Ramos (cell line): ENCODE measurements around the gene POLDIP2.

Source experiments
- in situ Hi-C: fragments of 300-500 bp; cut with MboI; formaldehyde crosslinking; loops from one replicate; pipeline ENCODE4 v1.14.3; 2022; ENCODE audit warnings: low sequenced_read_pairs; ENCODE audit not compliant: unreplicated experiment

Gene POLDIP2

DNA sequence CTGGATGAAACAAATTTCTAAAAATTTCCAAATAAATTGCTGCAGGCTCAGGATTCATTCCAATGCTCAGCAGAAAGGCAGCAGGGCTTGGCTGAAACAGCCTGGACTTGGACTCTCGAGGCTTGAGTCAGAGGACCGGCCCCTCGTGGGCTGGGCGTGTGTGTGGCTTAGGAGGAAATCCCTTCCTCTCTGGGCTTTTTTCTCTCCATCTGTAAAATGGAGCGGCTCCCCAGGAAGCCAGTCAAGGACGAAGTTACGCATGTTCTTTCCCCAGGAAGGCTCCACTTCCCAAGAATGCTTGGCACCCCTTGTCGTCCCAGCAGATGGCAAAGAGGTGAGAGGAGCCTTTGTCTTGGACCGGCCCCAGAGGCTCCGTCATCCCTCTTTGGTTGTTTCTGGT lies 35.2 kb upstream of the POLDIP2 start:
- in situ Hi-C loops, result loop anchor here (25.0 kb wide), 1 partner anchor 480 kb away; no protein-coding TSS in a partner anchor

DNA sequence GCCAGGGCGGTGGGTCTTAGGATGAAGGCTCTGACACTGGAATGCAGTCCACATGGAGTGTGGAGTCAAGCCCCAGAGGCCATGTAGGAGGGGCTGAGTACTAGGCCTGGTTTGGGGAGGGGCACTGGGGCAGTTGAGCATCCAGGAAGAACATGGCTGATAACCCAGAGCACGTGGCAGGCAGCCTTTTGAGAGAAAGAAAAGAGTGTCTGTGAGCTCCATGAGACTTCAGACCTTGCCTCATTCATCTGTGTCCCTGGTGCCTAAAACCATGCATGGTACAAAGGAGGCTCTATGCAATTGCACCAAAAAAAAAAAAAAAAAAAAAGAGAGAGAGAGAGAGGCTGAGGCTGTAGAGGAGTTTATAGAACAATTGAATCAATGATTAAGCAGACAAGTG lies 34.1 kb upstream of the POLDIP2 start:
- in situ Hi-C loops, result loop anchor here (25.0 kb wide), 1 partner anchor 479 kb away; no protein-coding TSS in a partner anchor

GRCh38 chr17:28390984-28391383 lies 33.7 kb upstream of the POLDIP2 start:
- in situ Hi-C loops, result loop anchor here (25.0 kb wide), 1 partner anchor 479 kb away; no protein-coding TSS in a partner anchor

DNA sequence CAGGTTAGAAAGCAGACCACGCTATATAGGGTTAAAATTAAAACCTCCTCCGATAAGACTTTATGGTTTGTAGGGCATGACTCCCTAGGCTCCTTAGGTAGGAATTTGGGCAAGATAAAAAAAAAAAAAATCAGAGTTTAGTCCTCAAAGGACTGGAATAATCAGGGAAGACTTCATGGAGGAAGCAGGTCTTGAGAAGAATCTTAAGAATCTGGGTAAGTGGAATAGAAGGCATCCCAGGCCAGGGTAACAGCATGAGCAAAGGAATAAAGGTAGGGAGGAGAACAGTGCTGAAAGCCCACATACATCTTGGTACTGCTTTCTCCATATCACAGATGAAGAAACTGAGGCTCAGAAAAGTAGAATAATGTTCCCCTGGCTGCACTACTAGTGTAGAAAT lies 33.2 kb upstream of the POLDIP2 start:
- in situ Hi-C loops, result loop anchor here (25.0 kb wide), 1 partner anchor 478 kb away; no protein-coding TSS in a partner anchor

- in situ Hi-C loops, result loop anchor here (25.0 kb wide), 1 partner anchor 478 kb away; no protein-coding TSS in a partner anchor
Measured at GRCh38 chr17:28390141-28390540, 32.8 kb upstream of the POLDIP2 start.

DNA sequence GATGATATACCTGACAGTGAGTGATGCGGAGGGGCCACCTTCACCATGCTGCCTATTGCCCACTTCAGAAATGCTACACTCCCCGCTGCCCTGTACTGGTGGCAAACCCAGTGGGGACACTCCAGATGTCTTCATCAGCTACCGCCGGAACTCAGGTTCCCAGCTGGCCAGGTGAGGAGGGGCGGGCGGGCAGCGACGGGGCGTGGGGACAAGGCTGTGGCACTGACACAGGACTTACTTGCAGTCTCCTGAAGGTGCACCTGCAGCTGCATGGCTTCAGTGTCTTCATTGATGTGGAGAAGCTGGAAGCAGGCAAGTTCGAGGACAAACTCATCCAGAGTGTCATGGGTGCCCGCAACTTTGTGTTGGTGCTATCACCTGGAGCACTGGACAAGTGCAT lies 30.8 kb upstream of the POLDIP2 start:
- in situ Hi-C loops, result loop anchor here (25.0 kb wide), 1 partner anchor 476 kb away; no protein-coding TSS in a partner anchor

DNA sequence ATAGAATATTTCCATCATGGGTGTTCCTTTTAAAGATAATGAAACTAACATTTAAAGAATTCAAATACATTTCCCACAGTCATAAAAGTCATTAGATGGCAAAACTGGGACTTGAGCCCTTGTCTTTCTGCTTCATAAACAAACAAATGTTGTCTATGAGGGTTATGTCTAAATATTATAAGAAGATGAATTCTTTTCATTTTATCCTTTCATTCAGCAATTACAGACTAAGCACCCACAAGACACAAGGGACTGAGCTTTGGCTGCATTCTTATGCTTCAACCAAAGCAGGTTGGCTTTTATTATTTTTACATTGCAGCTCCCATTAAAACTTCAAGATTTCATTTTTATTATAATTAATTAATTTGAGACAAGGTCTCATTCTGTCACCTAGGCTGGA lies 29.1 kb upstream of the POLDIP2 start:
- in situ Hi-C loops, result loop anchor here (25.0 kb wide), 1 partner anchor 474 kb away; no protein-coding TSS in a partner anchor

- in situ Hi-C loops, result loop anchor here (25.0 kb wide), 1 partner anchor 473 kb away; no protein-coding TSS in a partner anchor
Measured at GRCh38 chr17:28385406-28385805, 28.1 kb upstream of the POLDIP2 start.

DNA sequence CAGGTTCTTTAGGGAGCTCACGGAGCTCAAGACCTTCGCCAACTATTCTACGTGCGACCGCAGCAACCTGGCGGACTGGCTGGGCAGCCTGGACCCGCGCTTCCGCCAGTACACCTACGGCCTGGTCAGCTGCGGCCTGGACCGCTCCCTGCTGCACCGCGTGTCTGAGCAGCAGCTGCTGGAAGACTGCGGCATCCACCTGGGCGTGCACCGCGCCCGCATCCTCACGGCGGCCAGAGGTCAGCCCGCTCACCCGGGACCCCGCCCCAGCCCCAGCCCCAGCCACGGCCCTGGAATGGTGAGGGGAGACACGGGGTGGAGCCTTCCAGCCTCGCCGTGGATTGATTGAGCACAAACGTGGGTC lies 27.7 kb upstream of the POLDIP2 start:
- in situ Hi-C loops, result loop anchor here (25.0 kb wide), 1 partner anchor 473 kb away; no protein-coding TSS in a partner anchor

GRCh38 chr17:28384281-28385036 lies 27.1 kb upstream of the POLDIP2 start:
- in situ Hi-C loops, result loop anchor here (25.0 kb wide), 1 partner anchor 472 kb away; no protein-coding TSS in a partner anchor

GRCh38 chr17:28381141-28381825 lies 24.0 kb upstream of the POLDIP2 start:
- in situ Hi-C loops, result loop anchor here (25.0 kb wide), 1 partner anchor 469 kb away; no protein-coding TSS in a partner anchor

GRCh38 chr17:28379814-28380801 lies 22.8 kb upstream of the POLDIP2 start:
- in situ Hi-C loops, result loop anchor here (25.0 kb wide), 1 partner anchor 468 kb away; no protein-coding TSS in a partner anchor

GRCh38 chr17:28372945-28373274 lies 15.6 kb upstream of the POLDIP2 start:
- in situ Hi-C loops, result loop anchor here (25.0 kb wide), 3 partner anchors 111 to 1061 kb away; no protein-coding TSS in a partner anchor

GRCh38 chr17:28372203-28372944 lies 15.0 kb upstream of the POLDIP2 start:
- in situ Hi-C loops, result loop anchor here (25.0 kb wide), 3 partner anchors 110 to 1060 kb away; no protein-coding TSS in a partner anchor

GRCh38 chr17:28371245-28372202 lies 14.2 kb upstream of the POLDIP2 start, which contains the start of gene SARM1:
Gene SARM1 (plus strand): TSS chr17:28371694. CDS start chr17:28372033, 339 bp downstream.
- in situ Hi-C loops, result loop anchor here (25.0 kb wide), 3 partner anchors 109 to 1059 kb away; no protein-coding TSS in a partner anchor

DNA sequence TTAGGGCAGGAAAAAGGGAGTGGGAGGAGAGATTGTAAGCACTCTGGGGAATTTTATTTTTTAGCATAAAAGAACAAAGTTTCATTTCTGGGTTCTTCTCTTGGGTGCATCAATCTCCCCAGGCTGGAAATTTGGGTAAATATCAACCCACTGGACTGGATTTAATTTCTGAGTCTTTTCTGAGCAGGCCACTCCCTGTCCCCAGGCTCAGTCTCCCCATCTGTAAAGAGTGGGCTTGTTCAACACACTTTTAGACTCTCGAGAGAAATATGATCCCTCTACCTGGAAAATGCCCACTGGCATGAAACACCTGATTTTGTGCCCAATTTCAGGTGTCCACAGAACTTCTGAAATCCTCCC lies 13.4 kb upstream of the POLDIP2 start:
- in situ Hi-C loops, result loop anchor here (25.0 kb wide), 3 partner anchors 108 to 1058 kb away; no protein-coding TSS in a partner anchor

DNA sequence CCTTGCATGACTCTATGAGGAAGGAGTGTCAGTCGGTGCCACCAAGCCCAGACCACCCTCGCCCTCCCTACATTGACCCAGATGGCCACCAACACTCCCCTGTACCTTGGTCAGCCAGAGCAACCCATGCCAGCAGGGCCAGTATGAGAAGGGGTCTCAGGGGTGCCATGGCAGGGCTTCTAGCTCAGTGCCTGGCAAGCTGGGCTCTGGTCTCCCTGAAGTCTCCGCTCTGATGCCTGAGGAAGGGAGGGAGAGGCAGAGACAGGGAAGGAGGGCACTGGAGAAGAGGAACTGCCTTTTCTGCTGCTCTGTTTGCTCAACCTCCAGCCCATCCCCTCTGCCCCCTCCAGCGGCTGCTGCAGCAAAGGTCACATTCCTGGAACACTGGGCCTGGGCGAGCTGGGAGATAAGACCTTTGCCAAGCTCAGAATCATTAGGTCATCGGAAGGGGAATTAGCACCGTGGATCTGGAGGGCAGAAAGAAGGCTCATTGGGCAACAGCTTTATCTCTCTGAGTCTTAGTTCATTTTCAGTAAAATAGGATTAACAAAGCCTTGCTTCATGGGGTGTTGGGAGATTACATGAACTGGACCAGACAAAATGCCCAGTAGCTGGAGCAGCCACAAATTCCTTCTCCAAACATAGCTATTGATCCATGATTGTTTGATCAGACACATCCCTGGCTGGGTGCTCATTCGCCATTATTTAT lies 12.9 kb upstream of the POLDIP2 start, which contains the start of gene VTN:
TSS of gene VTN (minus strand) at position 273 of the 709 bp plus-strand sequence. CDS start at position 169, 104 bp downstream.
- in situ Hi-C loops, result loop anchor here (25.0 kb wide), 3 partner anchors 108 to 1058 kb away; no protein-coding TSS in a partner anchor
